AG08396 (cell line): ENCODE results near the gene NDUFB7.
"Not testable (repeated sequence)": the region's sequence is repeated elsewhere in the genome, so short reads cannot be mapped to it uniquely, and the experiment has no call there.

ENCODE experiments used
- DNase-seq: peaks from one replicate; pipeline ENCODE4 v3.0.0; 2012; ENCODE audit warnings: low spot score, mixed read lengths

NDUFB7 gene

DNA sequence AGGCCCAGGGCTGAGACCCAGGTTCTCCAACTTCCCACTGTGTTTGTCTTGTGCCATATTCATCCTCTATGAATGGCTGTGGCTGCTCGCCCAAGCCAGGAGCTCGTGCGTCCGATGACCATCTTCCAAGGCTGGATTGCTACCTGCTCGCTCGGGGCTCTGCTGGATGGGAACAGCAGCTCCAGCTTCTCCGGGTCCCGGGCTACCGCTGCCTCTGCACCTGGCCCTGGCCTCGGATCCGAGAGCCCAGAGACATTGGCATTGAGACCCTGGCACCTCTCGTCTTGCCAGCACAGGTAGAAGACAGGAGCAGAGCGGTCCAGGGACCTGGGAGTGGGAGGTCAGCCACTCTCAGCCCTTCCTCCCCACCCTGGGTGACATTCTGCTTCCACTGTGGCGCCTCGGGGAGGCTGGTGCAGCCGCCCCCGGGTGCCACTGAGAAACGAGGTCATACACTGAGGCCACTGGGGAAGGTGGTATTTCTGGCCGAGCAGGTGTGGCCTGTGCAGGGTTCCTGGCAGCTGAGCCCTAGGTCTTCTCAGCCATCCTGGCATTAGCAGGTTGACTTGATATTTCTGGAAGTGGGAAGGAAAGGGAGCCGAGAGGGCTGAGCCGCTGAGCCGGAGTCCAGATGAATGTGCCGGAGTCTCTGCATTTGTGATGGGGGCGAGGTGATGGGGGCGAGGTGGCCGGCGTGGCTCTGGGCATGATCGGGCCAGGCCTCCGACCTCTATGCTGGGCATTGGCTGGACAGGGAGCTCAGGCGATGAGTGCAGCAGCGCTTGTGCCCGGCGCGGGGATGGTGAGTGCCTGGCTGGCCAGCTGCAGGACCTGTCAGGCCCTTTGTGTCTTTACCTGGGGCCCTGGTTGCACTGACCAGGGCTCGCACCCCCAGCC, 18.6 kb downstream of the NDUFB7 start:
- DNase-seq = no peak

GRCh38 chr19:14552006-14552360, 19.9 kb downstream of the NDUFB7 start:
- DNase-seq = not testable (repeated sequence)

DNA sequence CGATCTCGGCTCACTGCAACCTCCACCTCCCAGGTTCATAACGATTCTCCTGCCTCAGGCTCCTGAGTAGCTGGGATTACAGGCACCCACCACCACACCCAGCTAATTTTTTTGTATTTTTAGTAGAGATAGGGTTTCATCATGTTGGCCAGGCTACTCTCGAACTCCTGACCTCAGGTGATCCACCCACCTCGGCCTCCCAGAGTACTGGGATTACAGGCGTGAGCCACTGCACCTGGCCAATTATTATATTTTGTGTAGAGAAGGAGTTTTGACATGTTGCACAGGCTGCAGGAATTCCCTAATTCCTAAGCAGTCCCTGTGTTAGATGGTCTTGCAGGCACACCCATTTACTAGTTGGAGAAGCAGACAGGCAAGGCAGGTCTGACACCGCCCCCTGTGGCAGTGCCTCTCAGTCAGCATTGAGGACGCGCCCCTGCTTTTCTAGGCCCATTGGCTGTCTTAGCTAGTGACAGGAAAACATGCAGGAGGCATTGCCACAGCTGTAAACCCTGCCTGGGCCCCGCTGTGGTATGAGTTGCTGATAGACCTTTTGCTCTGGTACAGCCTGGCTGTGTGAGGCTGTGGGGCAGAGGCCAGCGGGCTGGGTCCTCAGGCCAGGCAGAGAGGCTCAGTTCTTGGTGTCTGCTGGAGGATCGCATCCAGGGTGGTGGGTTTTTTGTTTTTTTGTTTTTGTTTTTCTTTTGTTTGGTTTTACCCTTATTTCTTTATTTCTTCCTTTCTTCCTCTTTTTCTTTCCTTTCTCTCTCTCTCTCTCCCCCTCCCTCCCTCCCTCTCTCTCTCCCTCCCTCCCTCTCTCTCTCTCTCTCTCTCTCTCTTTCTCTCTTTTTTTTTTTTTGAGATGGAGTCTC, 20.5 kb downstream of the NDUFB7 start:
- peak; percentile 43 for DNase-seq

- DNase-seq = no peak
Observed at GRCh38 chr19:14550201-14550754, 21.6 kb downstream of the NDUFB7 start.

DNA sequence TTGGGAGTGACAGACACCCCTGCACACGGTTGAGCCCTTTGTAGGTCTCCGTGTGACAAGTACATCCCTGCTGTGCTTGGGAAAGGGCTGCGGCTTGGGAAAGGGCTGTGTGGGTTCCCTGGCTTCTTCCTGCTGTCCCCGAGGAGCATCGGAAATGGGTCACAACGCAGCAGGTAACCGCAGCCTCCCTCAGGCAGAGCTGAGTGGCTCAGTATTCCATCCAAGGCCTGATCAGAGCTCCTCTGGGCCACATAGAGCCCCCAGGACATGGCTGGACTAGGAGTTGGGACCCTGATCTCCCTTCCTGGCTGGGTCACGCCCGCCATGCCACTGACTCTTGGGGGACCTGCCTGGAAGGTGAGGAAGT, 26.2 kb downstream of the NDUFB7 start:
- no peak for DNase-seq

DNA sequence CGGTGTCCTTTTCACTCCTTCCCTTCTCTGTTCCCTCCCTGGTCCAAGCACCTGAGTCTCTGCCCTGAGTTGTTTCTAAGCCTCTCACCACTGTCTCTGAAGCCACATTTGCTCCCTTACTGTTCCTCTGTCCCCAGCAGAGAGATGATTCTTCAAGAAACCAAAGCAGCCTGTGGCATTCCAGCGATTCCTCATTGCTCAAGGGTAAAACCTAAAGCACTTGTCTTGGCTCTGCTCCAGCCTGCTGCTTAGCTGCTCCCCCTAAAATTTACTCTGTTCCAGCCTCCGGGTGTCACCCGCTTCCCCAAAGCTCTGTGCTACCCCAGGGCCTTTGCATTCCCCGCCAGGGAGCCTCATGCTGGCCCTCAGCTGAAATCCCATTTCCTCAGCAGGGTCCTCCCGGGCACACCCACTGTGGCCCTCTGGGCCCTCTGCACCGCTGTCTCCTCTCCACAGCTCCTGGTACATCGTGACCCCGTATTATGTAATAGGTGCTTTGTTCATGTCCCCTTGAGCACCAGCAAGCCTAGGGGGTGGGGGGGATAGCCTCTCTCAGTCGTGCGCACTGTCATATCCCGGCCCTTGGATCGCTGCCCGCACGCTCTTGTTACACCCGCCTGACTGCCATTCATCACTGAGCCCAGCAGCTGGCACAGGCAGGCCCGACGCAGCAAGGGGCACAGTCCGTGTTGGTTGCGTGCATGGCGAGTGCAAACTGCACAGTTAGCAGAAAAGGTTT, 26.7 kb downstream of the NDUFB7 start:
- no peak for DNase-seq

DNA sequence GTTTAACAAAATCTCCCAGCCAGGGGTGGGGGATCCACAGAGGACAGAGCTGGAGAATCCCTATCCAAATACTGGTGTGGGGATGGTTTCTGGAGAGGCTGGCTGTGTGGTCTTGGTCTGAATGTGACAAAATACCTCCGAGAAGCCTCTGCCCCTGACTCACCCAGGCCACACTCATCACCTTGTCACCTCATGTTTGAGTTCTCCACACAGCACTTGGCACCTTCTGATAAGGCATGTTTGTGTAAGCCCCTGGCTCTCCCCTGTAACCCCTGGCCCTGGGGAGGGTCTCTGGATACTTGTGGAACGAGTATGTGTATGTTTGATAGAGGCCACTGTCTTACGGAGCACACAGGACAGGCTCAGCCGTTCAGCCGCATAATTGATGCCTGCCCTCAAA, 27.8 kb downstream of the NDUFB7 start:
- DNase-seq = no peak

DNA sequence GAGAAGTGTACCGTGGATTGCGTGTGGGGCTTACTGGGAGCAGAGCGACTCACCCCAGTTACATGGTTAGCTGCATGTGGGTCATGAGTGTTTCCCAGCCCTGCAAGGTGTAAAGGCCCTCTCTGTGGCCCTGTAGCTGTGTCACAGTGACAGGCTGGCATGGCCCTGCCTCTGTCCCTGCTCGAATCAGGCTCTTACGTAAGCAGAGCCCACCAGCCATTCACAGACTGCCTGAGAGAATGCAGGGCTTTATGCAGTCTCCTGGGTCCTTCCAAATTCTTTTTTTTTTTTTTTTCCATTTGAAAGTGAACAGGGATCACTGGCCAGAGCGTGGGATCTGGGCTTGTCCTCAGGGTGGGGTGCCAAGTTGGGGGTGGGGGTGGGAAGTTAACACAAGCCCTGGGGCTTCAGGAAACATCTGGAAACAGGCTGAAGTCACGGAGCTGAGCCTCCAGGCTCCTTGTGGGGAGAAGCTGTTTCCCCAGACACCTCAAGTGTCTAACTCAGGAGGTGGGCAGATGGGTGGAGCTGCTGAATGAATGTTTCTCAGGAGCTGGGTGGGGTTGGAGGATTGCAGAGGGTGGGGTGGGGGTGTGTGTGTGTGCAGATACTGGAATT, 29.0 kb downstream of the NDUFB7 start:
- DNase-seq = no peak

DNA sequence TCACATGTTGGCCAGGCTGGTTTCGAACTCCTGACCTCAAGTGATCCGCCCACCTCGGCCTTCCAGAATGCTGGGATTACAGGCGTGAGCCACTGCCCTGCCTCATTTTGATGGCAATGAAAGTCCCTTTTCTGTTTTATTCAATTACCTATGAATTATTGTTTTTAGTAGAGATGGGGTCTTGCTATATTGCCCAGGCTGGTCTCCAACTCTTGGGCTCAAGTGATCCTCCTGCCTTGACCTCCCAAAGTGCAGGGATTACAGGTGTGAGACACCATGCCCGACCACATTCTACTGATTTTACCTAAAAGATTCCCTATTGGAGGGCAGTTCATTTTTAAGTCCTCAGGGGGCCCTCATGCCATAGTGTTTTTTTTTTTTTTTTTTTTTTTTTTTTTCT, 29.9 kb downstream of the NDUFB7 start:
- DNase-seq = not testable (repeated sequence)

GRCh38 chr19:14540741-14541525, 30.9 kb downstream of the NDUFB7 start:
- no peak for DNase-seq

DNA sequence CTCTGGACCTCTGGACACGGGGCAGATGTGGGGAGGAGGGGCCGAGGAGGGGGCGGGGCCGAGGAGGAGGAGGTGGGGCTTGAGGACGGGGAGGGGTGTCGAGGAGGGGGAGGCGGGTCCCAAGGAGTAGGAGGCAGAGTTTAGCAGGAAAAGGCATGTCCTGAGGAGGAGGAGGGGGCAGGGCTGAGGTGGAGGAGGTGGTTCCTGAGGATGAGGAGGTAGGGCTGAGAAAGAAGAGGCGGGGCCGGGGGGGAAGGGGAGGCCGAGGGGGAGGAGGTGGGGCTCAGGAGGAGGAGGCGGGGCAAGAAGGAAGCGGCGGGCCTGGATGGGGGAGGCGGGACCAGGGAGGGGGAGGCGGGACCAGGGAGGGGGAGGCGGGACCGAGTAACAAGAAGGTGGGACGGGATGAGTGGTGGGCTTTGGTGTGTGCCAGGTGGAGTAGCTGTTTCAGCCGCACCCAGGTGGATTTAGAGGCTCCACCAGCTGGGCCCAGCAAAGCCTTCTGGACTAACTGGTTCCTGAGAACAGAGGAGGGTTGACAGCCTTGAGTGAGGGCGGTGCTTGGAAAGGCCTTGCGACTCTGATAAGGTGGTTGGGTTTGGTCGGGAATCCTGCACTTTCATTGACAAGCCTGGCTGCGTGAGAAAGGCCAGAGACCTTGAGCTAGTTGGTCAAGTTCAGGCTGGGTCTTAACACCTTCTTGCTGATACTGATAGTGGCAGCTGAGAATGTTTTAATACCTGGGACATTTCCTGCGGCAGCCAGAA, 34.8 kb downstream of the NDUFB7 start:
- DNase-seq = peak; percentile 41

GRCh38 chr19:14533450-14533849, 38.4 kb downstream of the NDUFB7 start:
- no peak for DNase-seq

- no peak for DNase-seq
Observed at GRCh38 chr19:14530506-14530905, 41.4 kb downstream of the NDUFB7 start.

- DNase-seq = no peak
Observed at GRCh38 chr19:14530005-14530348, 41.9 kb downstream of the NDUFB7 start.

DNA sequence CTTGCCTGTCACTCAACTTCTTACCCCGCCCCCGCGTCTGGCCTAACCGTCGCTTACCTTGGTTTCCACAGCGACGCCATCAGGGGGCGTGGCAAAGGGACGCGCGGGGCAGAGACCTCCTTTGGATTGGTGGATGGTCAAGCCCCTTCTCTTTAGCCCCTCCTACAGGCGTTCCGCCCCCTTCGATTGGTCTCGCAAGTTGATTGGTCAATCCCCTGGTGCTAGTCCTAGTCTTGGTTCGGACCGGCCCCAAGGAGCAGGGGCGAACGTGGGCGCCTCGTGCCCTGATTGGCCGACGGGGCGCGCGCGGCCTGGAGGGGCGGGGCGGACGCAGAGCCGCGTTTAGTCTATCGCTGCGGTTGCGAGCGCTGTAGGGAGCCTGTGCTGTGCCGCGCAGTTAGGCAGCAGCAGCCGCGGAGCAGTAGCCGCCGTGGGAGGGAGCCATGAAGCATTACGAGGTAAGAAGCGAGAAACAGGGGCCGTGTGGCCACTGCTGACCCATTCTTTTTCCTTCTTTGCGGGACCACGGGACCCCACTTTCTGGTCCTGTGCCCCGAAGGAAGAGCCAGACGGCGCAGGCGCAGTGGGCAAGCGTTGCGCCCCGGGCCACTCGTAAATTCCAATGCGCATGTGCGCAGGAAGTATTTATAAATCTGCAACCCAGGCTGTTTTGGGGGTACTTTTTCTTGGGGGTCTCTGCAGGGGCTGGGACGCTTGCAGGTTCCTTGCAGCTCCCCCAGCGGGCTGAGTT, 42.4 kb downstream of the NDUFB7 start, which contains the start of gene TECR:
Gene TECR (plus strand): TSS at position 341 of the 751 bp plus-strand sequence. CDS start 103 bp downstream, at position 444.
- peak; percentile 98 for DNase-seq

DNA sequence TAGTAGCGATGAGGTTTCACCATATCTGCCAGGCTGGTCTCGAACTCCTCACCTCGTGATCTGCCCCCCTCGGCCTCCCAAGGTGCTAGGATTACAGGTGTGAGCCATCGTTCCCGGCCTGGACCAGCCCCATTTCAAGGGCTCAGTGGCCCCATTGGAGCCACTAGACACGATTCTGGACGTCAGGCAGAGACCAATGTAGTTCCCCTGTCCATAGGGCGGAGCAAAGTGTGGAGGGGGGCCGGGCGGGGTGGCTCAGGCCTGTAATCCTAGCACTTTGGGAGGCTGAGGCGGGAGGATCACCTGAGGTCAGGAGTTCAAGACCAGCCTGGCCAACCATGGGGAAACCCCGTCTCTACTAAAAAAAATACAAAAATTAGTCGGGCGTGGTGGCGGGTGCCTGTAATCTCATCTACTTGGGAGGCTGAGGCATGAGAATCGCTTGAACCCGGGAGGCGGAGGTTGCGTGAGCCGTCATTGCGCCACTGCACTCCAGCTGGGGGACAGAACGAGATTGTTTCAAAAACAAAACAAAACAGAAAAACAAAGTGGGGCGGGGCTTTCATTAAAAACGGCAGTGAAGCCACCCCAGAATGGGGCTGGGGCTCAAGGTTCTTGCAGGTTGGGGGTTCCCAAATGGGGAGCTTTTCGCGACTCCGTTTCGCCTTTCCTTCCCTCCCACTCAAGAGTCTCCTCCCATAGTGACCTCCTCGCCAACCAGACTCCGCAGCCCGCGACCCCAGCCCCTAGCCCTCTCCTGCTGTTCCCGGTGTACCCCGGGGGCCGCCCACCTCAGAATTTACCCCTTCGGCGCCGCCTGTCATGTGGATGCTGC, 43.2 kb downstream of the NDUFB7 start:
- no peak for DNase-seq

DNA sequence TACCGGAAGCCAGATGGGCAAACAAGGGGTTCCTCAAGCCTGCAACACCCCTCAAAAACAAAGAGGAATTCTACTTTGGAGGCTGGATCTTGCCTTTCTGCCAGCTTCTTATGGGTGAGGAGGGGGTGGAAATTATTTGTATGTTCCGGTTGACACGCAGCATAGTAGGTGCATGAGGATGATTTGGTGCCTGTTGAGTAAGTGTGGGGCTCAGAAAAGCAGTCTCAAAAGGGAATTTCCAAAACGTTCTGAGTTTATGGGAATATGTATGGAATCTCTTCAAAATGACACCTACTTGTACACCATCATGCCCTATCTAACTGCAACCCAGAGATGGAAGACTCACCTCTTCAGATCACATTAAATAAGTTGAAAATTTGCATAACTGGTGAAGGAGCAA, 45.4 kb downstream of the NDUFB7 start:
- DNase-seq = no peak

GRCh38 chr19:14525729-14526128, 46.1 kb downstream of the NDUFB7 start:
- no peak for DNase-seq
